GM21360 (cell line): ENCODE data around the gene PROZ.

Experiments
- ATAC-seq: cut with Tn5 transposase; IDR thresholded peaks from one replicate; pipeline ENCODE4 v1.9.1; 2021; ENCODE audit warnings: mild to moderate bottlenecking, moderate library complexity; ENCODE audit not compliant: unreplicated experiment

Gene PROZ

GRCh38 chr13:113140677-113141600 is 17.5 kb upstream of the PROZ start:
- ATAC-seq, result no peak

- no peak for ATAC-seq
These were observed 16.9 kb upstream of the PROZ start for GRCh38 chr13:113141601-113141970.

- no peak for ATAC-seq
These were observed 15.6 kb upstream of the PROZ start for GRCh38 chr13:113142876-113143275.

GRCh38 chr13:113143466-113144254 is 14.8 kb upstream of the PROZ start:
- ATAC-seq, result no peak

- no peak for ATAC-seq
These were observed 14.2 kb upstream of the PROZ start for GRCh38 chr13:113144255-113144629.

GRCh38 chr13:113145496-113145895 is 13.0 kb upstream of the PROZ start:
- ATAC-seq, result no peak

GRCh38 chr13:113145911-113146598 is 12.4 kb upstream of the PROZ start:
- ATAC-seq, result no peak

- no peak for ATAC-seq
These were observed 11.7 kb upstream of the PROZ start for GRCh38 chr13:113146750-113147149.

GRCh38 chr13:113147206-113147605 is 11.2 kb upstream of the PROZ start:
- ATAC-seq, result no peak

GRCh38 chr13:113148407-113148806 is 10.0 kb upstream of the PROZ start:
- ATAC-seq, result no peak

GRCh38 chr13:113148940-113149503 is 9.4 kb upstream of the PROZ start:
- ATAC-seq, result no peak

- no peak for ATAC-seq
These were observed 8.5 kb upstream of the PROZ start for GRCh38 chr13:113149711-113150549.

- ATAC-seq, result no peak
These were observed 7.7 kb upstream of the PROZ start for GRCh38 chr13:113150550-113151365.

- ATAC-seq, result no peak
These were observed 6.4 kb upstream of the PROZ start for GRCh38 chr13:113151745-113152690.

GRCh38 chr13:113152691-113152983 is 5.8 kb upstream of the PROZ start:
- no peak for ATAC-seq

GRCh38 chr13:113152984-113153809 is 5.3 kb upstream of the PROZ start:
- ATAC-seq, result no peak
